Naive thymus-derived CD4-positive, alpha-beta T cell (primary cell): ENCODE results near the gene CHAD. TPM values are rescaled to one million over a fixed set of nuclear protein-coding genes. Genes with fewer than 3 reads are reported as not detected.

Experiments
- ATAC-seq: fragments of 150-1000 bp; cut with Tn5 transposase; 2 replicates; pipeline ENCODE4 v1.10.0; 2021; ENCODE audit warnings: mild to moderate bottlenecking, moderate library complexity
- CTCF ChIA-PET: fragments of 350-600 bp; sonication (Branson Sonifier 250); formaldehyde crosslinking; loops from one replicate; lab custom pipeline; 2021; ENCODE audit warnings: antibody characterized with exemption; lab: Charles Lee
- POLR2A ChIA-PET: fragments of 350-600 bp; sonication (Branson Sonifier 250); formaldehyde crosslinking; loops from one replicate; lab custom pipeline; 2021; ENCODE audit warnings: antibody characterized with exemption, inconsistent platforms; lab: Charles Lee
- DNase-seq, 9 donors: peaks; one replicate each; pipeline versions ENCODE4 v3.0.0 to v3.0.0-alpha.2; 2020 to 2022; ENCODE audit warnings: mixed read lengths in 1 of 9
- H3K27ac ChIP-seq: one replicate; pipeline ENCODE4 v1.7.0; 2013; ENCODE audit warnings: mild to moderate bottlenecking, low read depth, low read length, moderate library complexity
- H3K27me3 ChIP-seq, 2 donors: one replicate each; pipeline ENCODE4 v1.7.0; 2013; ENCODE audit warnings: low read length in 2 of 2, mild to moderate bottlenecking in 2 of 2, moderate library complexity in 2 of 2; ENCODE audit not compliant: control insufficient read depth in 2 of 2, insufficient read depth in 2 of 2
- H3K36me3 ChIP-seq, 3 experiments: 1 replicate in 2 of 3; 2 replicates in 1 of 3; pipeline ENCODE4 v1.7.0; 2013; ENCODE audit warnings: low read length in 3 of 3, mild to moderate bottlenecking in 3 of 3, moderate library complexity in 1 of 3; ENCODE audit not compliant: insufficient read depth in 3 of 3, control insufficient read depth in 2 of 3
- H3K4me1 ChIP-seq, 2 donors: one replicate each; pipeline ENCODE4 v1.7.0; 2013; ENCODE audit warnings: low read length in 2 of 2, mild to moderate bottlenecking in 2 of 2, moderate library complexity in 1 of 2; ENCODE audit not compliant: control insufficient read depth in 2 of 2, insufficient read depth in 2 of 2
- H3K4me3 ChIP-seq: 2 replicates; pipeline ENCODE4 v1.7.0; 2013; ENCODE audit warnings: mild to moderate bottlenecking, low read length
- H3K9me3 ChIP-seq, 3 experiments: 1 replicate in 2 of 3; 2 replicates in 1 of 3; pipeline ENCODE4 v1.7.0; 2013; ENCODE audit warnings: low read length in 3 of 3; ENCODE audit not compliant: control insufficient read depth in 2 of 3
- H3K27ac Mint-ChIP-seq, 9 donors: one replicate each; pipeline ENCODE4 v1.8.0; 2020 to 2022; ENCODE audit warnings: mixed read lengths in 9 of 9, mild to moderate bottlenecking in 8 of 9, moderate library complexity in 5 of 9, inconsistent platforms in 2 of 9
- H3K27me3 Mint-ChIP-seq, 5 donors: one replicate each; pipeline ENCODE4 v1.8.0; 2021 to 2022; ENCODE audit warnings: mixed read lengths in 5 of 5, mild to moderate bottlenecking in 1 of 5
- H3K36me3 Mint-ChIP-seq, 5 donors: one replicate each; pipeline ENCODE4 v1.8.0; 2020 to 2022; ENCODE audit warnings: mixed read lengths in 5 of 5, mild to moderate bottlenecking in 3 of 5, inconsistent platforms in 1 of 5
- H3K4me1 Mint-ChIP-seq, 7 donors: one replicate each; pipeline ENCODE4 v1.8.0; 2020 to 2022; ENCODE audit warnings: mixed read lengths in 7 of 7, mild to moderate bottlenecking in 3 of 7, inconsistent platforms in 1 of 7
- H3K4me3 Mint-ChIP-seq, 10 donors: one replicate each; pipeline ENCODE4 v1.8.0; 2020 to 2022; ENCODE audit warnings: mild to moderate bottlenecking in 10 of 10, mixed read lengths in 10 of 10, moderate library complexity in 6 of 10, inconsistent platforms in 2 of 10
- H3K9me3 Mint-ChIP-seq, 11 donors: one replicate each; pipeline ENCODE4 v1.8.0; 2020 to 2022; ENCODE audit warnings: mixed read lengths in 11 of 11, mild to moderate bottlenecking in 4 of 11, inconsistent platforms in 1 of 11, moderate library complexity in 1 of 11
- intact Hi-C, 2 donors: fragments of 100-400 bp; cut with micrococcal nuclease; formaldehyde crosslinking; loops; one replicate each; pipeline ENCODE4 v1.15.1; 2023
- polyA plus RNA-seq, 2 donors: library from polyadenylated mRNA; unstranded; fragments of 300-500 nt; fragmentation: Illumina TruSeq; gene quantifications; one replicate each; pipeline ENCODE4 v1.2.3, GENCODE V29; 2021
- total RNA-seq, 6 experiments: library from RNA in 5 of 6; stranded (reverse) in 5 of 6; gene quantifications; 1 replicate in 5 of 6; 2 replicates in 1 of 6; pipeline ENCODE4 v1.2.3 and lab custom pipeline; 2021 to 2026

Gene CHAD
- total and polyA plus RNA-seq, 7 experiments from 2014 or later: not detected

GRCh38 chr17:50425682-50426471 lies 42.8 kb downstream of the CHAD start, which contains the start of gene ACSF2:
ACSF2 (plus strand) TSS chr17:50426218; CDS start chr17:50426262, 44 bp downstream.
- Histone ChIP-seq H3K4me3 (peak within 1 kb of the TSS; percentile 67), H3K27ac (peak within 1 kb of the TSS; percentile 65), H3K27me3 (no peaks in the 10 kb centered on the region), H3K9me3 (no peaks in the 10 kb centered on the region), H3K36me3 (no peaks in the 10 kb centered on the region), H3K4me1 (peaks cover 24 to 25% of the 10 kb centered on the region in 2 donors)
- H3K27ac Mint-ChIP-seq: peak within 1 kb of the TSS; percentile 70 to 94 (median 83)
- H3K4me1 Mint-ChIP-seq: peaks cover 11 to 52% (median 35%) of the 10 kb centered on the region in 7 donors
- H3K4me3 Mint-ChIP-seq: peak within 1 kb of the TSS; percentile 82 to 91 (median 89)
- POLR2A ChIA-PET: interaction anchor here (0.7 to 2.1 kb wide), 2 partner anchors 28 to 342 kb away, joined by 3 to 12 read pairs; partner anchors contain the start of gene LRRC59
- peaks cover 0 to 2% (median 0%) of the 10 kb centered on the region in 5 donors for H3K36me3 Mint-ChIP-seq
- peaks cover 0 to 1% (median 0%) of the 10 kb centered on the region in 11 donors for H3K9me3 Mint-ChIP-seq
- CTCF ChIA-PET: interaction anchor here (0.6 to 1.5 kb wide), 3 partner anchors 29 to 435 kb away, joined by 3 to 8 read pairs (median 4); partner anchors contain the start of gene LRRC59
- H3K27me3 Mint-ChIP-seq: no peaks in the 10 kb centered on the region
- peak; percentile 23 to 77 (median 55) for DNase-seq
- ATAC-seq: peak; percentile 92
- intact Hi-C loops: loop anchor here (1.0 to 2.0 kb wide), 5 partner anchors 29 to 81 kb away; partner anchors contain the start of genes LRRC59 (in 2 of the 2), EME1 (in 1 of the 2), MRPL27 (in 1 of the 2) and RSAD1 (in 1 of the 2)

DNA sequence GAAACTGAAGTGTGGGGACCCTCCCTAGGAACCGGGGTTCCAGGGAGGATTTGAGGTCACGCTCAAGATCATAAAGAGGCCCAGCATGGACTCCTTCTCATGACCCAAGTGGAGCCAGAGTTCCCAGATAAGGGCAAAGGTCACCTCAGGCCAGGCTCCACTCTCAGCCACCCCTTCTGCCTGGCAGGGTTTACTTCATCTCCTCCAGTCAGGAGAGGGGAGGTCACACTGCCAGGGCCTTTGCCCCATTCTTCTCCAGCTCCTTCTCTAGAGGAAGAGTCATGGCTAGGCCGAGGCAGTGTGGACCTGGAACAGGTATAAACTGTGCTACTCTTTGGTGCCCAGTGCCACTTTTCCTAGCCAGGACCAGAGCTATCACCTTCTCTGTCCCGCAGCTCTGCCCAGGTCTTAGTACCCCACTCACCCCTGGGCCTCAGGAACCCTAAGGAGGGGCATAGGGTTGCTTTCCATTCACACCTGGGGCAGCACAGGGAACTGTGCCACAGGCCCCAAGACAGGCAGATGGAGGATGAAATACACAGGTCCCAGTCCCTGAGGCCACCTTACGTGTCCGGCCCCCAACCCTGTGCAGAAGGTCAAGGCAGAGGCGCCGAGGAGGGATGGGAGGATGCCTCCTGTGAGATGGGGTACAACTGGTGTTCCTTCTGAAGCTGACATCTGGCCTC lies 43.5 kb downstream of the CHAD start:
- H3K9me3 Mint-ChIP-seq: peaks cover 0 to 1% (median 0%) of the 10 kb centered on the region in 11 donors
- Histone ChIP-seq H3K36me3 (no peaks in the 10 kb centered on the region), H3K4me1 (peaks cover 29 to 30% of the 10 kb centered on the region in 2 donors), H3K4me3 (peak overlapping the region; percentile 67), H3K27ac (no peak overlapping the region), H3K9me3 (no peaks in the 10 kb centered on the region), H3K27me3 (no peaks in the 10 kb centered on the region)
- H3K4me3 Mint-ChIP-seq: peak overlapping the region; percentile 82 to 91 (median 87)
- intact Hi-C loops: no loop called here
- ChIA-PET CTCF (interaction anchor here (0.7 kb wide), 1 partner anchor 435 kb away, joined by 4 read pairs; no protein-coding TSS in a partner anchor), POLR2A (interaction anchor here (0.7 to 2.1 kb wide), 2 partner anchors 27 to 343 kb away, joined by 3 to 12 read pairs; partner anchors contain the start of gene LRRC59)
- no peaks in the 10 kb centered on the region for H3K27me3 Mint-ChIP-seq
- ATAC-seq: no peak
- peaks cover 0 to 4% (median 0%) of the 10 kb centered on the region in 5 donors for H3K36me3 Mint-ChIP-seq
- no peak for DNase-seq
- peaks cover 11 to 58% (median 41%) of the 10 kb centered on the region in 7 donors for H3K4me1 Mint-ChIP-seq
- H3K27ac Mint-ChIP-seq: peak overlapping the region in 8 of 9 donors; percentile 25 to 88 (median 71)

GRCh38 chr17:50424246-50424995 lies 44.3 kb downstream of the CHAD start:
- H3K4me3 Mint-ChIP-seq: peak overlapping the region in 6 of 10 donors; percentile 17 to 89 (median 50)
- Histone ChIP-seq H3K9me3 (no peaks in the 10 kb centered on the region), H3K27ac (no peak overlapping the region), H3K27me3 (no peaks in the 10 kb centered on the region), H3K4me3 (no peak overlapping the region), H3K4me1 (peaks cover 29 to 30% of the 10 kb centered on the region in 2 donors), H3K36me3 (no peaks in the 10 kb centered on the region)
- ChIA-PET CTCF (no interaction called here), POLR2A (no interaction called here)
- H3K9me3 Mint-ChIP-seq: peaks cover 0 to 1% (median 0%) of the 10 kb centered on the region in 11 donors
- no peaks in the 10 kb centered on the region for H3K27me3 Mint-ChIP-seq
- ATAC-seq (no peak), DNase-seq (no peak)
- intact Hi-C loops: no loop called here
- H3K4me1 Mint-ChIP-seq: peaks cover 12 to 62% (median 44%) of the 10 kb centered on the region in 7 donors
- H3K36me3 Mint-ChIP-seq: peaks cover 0 to 4% (median 0%) of the 10 kb centered on the region in 5 donors
- peak overlapping the region in 2 of 9 donors; percentile 43 to 60 for H3K27ac Mint-ChIP-seq

DNA sequence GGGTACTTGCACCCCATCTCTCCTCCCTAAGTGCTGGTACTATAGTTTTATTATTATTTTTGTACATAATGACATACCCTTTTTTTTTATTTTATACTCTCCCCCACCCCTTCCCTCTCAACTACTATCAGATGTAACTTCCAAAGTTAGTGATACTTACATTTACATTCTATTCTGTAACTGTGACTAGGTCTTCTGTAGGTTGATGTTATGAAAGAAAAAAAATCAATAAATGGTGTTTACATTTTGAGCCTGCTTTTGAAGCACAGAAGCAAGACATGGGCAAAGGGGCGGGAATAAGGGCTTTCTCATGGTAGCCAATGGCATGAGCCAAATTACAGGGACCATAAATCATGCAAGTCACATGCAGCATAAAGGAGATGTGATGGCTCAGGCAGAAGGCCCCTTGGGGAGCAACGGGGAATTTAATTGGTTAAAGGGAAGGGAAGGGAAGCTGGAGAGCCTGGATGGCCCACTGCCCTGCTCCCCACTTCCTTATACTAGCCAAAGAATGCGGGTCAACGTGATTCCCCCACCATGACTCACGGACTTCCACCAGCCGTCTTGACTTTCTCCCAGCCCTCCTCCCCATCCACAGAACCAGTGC lies 45.0 kb downstream of the CHAD start:
- Mint-ChIP-seq H3K4me3 (peak overlapping the region in 3 of 10 donors; percentile 19 to 42 (median 21)), H3K4me1 (peaks cover 19 to 66% (median 45%) of the 10 kb centered on the region in 7 donors), H3K27me3 (peaks cover 0 to 4% (median 0%) of the 10 kb centered on the region in 5 donors), H3K27ac (peak overlapping the region in 4 of 9 donors; percentile 17 to 60 (median 32)), H3K9me3 (peaks cover 2 to 8% (median 7%) of the 10 kb centered on the region in 11 donors), H3K36me3 (peaks cover 0 to 7% (median 4%) of the 10 kb centered on the region in 5 donors)
- ATAC-seq (no peak), DNase-seq (no peak)
- Histone ChIP-seq H3K4me3 (no peak overlapping the region), H3K27me3 (no peaks in the 10 kb centered on the region), H3K4me1 (peaks cover 29 to 30% of the 10 kb centered on the region in 2 donors), H3K36me3 (no peaks in the 10 kb centered on the region), H3K9me3 (peaks cover 0 to 3% (median 0%) of the 10 kb centered on the region in 3 experiments), H3K27ac (no peak overlapping the region)
- ChIA-PET POLR2A (no interaction called here), CTCF (interaction anchor here (0.8 kb wide), 1 partner anchor 26 kb away, joined by 3 read pairs; the partner anchor contains the start of gene LRRC59)
- intact Hi-C loops: no loop called here

GRCh38 chr17:50422738-50423137 lies 45.9 kb downstream of the CHAD start:
- Mint-ChIP-seq H3K27ac (peak overlapping the region in 3 of 9 donors; percentile 3 to 67 (median 37)), H3K36me3 (peaks cover 0 to 7% (median 4%) of the 10 kb centered on the region in 5 donors), H3K4me1 (peaks cover 19 to 63% (median 42%) of the 10 kb centered on the region in 7 donors), H3K9me3 (peaks cover 2 to 8% (median 7%) of the 10 kb centered on the region in 11 donors), H3K27me3 (peaks cover 0 to 8% (median 0%) of the 10 kb centered on the region in 5 donors), H3K4me3 (peak overlapping the region in 3 of 10 donors; percentile 16 to 34 (median 17))
- peaks cover 0 to 3% (median 0%) of the 10 kb centered on the region in 3 experiments for H3K9me3 ChIP-seq
- H3K27me3 ChIP-seq: no peaks in the 10 kb centered on the region
- H3K27ac ChIP-seq: no peak overlapping the region
- intact Hi-C loops: no loop called here
- ATAC-seq (no peak), DNase-seq (no peak)
- no peak overlapping the region for H3K4me3 ChIP-seq
- CTCF ChIA-PET: interaction anchor here (0.8 to 1.4 kb wide), 2 partner anchors 25 kb away, joined by 3 to 4 read pairs; partner anchors contain the start of gene LRRC59
- H3K36me3 ChIP-seq: no peaks in the 10 kb centered on the region
- peaks cover 29 to 30% of the 10 kb centered on the region in 2 donors for H3K4me1 ChIP-seq
- POLR2A ChIA-PET: interaction anchor here (1.5 kb wide), 1 partner anchor 27 kb away, joined by 7 read pairs; no protein-coding TSS in a partner anchor
